GM19438 (cell line): Measurements from ENCODE around the gene CHAF1B.

Experiments
- ATAC-seq: cut with Tn5 transposase; IDR thresholded peaks from one replicate; pipeline ENCODE4 v1.9.1; 2021; ENCODE audit warnings: low read depth; ENCODE audit not compliant: unreplicated experiment

Gene CHAF1B

DNA sequence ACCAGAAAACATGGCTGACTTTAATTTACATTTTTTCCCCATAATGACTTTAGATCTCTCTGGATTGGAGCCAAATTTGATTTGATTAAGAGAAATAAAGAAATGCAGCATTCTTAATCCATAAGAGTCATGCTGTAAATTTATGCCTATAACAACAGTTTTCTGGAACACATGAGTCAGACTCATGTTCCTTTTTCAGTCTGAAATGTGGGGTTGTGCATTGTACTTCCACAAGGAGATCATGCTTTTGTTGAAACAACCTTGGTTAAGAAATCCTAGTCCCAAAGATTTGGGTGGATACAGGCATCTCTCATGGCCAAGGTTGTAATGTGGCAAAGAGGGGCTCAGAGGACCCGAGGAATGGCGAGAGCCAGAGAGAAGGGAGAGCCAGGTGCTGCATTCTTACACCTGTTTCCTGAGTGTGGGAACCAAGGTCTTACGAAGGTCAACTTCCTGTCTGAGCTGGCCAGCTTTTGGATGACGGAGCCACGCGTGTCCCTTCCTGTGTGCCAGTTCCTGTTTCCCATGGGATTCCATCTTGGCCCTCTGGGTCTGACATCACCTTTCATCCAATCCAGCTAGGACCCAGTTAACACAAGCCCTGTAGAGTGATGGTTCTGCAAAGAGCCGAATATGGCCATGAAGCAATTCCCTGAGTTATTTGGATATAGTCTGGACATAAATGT, 71.7 kb downstream of the CHAF1B start:
- ATAC-seq: no peak

DNA sequence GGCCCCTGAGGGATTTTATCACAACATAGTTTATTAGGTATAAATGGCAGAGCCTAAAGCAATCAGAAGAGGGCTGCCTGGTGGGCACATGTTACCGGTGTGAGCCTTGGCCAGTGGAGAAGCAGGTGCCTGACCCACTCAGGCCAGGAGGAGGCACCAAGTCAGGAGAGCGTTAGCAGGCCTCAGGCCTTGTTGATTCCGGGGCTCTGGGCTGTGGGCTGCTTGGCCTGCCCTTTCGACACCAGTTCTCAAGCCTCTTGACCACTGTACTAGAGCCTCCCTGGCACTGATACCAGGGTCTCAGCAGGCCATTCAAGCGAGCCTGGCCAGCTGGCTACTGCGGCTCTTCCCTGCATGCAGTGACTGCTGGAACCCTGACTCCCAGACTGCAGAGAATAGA, 73.9 kb downstream of the CHAF1B start:
- no peak for ATAC-seq

DNA sequence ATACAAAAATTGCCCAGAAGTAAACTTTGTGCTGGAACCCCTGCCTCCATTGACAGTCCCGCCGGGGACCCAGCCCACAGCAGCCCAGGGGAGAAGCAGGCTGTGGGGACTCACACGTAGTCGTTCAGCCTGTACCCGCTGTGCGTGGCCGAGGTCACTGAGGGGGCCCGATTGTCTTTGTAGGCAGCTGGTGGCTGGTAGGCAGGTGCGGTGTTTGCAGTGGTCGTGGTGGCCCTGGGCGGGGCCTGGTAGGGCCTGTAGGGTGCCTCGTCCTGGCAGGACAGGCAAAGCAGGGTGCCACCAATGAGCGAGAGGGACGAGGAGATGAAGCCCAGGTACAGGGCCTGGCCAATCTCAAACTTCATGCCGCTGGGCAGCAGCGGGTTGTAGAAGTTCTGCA, 75.7 kb downstream of the CHAF1B start:
- no peak for ATAC-seq

DNA sequence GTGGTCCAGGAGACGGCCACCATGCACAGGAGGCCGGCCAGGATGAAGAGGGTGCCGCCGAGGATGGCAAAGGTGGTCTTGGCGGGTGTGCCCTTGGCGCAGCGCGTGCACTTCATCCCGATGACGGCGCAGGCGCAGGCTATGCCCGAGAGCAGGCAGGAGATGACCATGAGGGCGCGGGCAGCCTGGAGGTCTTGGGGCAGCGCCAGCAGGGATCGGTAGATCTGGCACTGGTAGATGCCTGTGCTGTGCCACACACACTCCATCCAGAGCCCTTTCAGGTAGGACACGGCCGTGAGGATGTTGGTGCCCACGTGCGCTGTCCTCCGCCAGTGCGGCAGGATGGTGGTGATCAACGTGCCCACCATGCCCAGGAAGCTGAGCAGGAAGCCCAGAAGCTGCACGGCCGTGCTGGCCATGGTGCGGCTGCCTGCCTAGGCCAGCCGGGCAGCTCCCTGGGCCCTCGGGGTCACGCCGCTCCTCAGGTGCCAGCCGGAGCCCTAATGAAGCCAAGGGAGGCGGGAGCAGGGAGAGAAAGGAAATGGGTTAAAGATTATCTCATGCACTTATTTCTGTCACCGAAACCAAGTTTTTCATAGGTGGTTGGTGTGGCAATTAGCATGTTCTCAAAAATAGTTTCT, 76.2 kb downstream of the CHAF1B start:
- ATAC-seq: no peak

DNA sequence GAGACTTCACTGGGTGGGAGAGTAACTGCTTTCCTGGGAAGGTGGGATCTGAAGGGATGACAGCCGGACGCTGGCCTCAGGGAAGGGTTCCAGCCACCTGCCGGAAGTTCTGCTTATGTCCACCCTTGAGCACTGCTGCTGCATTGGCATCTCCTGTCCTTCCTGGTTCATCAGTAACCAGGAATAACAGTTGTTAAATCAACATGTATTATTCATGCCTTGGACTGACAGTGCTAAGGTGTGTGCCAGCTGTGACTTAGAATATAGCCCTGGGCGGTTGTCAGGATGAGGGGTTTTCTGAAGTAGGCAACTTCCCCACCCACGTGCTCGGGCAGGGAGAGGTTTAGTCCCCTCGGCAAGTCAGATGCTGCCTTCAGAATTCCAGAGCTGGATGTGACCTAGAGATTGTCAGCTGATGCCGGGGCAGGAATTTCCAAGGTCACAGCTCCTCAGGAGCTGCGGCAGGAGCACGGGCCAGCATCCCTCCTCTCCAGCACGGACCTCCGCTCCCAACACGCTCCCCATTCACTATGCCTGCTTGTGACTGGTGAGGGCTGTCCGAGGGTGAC, 76.8 kb downstream of the CHAF1B start:
- ATAC-seq: no peak

DNA sequence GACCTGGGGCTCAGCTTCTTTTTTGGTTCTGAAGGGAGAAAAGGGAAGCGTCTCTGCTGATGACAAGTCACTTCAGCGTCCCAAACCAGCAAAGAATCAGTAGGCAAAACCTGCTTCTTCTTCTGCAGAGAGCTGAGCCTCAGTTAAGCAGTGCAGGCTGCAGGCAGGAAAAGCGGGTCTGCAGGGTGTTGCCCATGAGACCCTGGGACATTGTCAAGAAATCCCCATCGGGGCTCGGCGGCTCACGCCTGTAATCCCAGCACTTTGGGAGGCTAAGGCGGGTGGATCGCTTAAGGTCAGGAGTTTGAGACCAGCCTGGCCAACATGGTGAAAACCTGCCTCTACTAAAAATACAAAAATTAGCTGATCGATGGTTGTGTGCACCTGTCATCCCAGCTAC, 78.0 kb downstream of the CHAF1B start:
- no peak for ATAC-seq

DNA sequence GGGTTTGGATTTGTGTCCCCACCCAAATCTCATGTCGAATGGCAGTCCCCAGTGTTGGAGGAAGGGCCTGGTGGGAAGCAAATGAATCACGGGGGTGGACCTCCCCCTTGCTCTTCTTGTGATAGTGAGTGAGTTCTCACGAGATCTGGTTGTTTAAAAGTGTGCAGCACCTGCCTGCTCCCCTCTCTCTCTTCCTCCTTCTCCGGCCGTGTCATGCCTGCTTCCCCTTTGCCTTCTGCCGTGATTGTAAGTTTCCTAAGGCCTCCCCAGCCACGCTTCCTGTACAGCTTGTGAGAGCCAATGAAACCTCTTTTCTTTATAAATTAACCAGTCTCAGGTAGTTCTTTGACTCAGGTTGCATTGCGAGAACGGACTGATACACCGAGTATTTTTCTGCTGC, 78.8 kb downstream of the CHAF1B start:
- ATAC-seq: no peak

DNA sequence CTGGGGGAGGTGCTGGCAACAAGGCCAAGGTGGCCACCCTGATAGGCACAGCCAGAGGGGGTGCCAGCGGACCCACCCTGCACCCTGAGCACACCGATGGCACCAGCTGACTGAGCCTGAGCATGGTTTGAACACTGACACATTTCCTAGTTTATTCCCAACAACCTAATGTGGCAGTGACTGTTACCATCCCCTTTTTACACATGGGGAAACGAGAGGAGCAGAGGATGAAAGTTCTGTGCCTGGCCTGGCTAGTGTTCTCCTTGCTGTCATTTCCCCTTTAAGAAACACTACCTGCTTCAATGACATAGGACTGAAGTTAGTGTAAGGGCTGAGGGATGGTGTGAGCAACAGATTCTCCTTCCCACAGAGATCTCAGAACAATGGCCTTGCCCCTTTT, 79.4 kb downstream of the CHAF1B start:
- no peak for ATAC-seq

DNA sequence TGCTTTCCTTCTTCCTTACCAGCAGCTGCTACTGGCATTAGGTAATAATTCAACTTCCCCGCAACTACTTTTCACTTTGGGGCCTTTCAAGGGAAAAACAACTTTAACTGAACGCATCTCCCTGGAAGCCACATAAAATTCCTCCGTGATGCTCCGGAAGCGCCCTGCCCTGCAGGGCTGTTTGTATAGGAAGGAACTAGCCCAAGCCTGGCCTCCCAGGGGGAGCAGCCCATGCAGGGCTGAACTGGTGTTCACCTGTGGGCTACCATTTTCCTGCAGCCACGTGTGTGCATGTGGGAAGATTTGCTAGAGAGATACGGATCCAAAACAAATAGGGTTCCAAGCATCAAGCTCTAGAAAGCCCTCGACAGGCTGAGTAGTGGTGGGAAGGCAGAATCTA, 80.3 kb downstream of the CHAF1B start:
- no peak for ATAC-seq

DNA sequence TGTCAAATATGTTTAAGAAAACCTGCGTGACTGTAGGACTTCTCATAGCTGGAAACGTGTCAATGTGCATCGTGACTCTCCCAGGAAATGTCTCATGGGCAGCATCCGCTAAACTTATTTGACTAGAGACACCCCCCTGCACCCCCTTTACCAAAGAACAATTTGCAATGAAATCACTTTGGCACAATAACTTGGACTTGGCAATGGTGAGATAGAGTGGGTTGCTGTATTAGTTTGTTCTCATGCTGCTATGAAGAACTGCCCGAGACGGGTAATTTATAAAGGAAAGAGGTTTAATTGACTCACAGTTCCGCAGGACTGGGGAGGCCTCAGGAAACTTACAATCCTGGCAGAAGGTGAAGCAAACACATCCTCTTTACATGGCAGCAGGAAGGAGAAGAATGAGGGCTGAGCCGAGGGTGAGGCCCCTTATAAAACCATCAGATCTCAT, 80.9 kb downstream of the CHAF1B start:
- ATAC-seq: no peak
